GM04503 (cell line): ENCODE results near the gene TEX29.

Experiments
- DNase-seq: peaks from one replicate; pipeline ENCODE4 v3.0.0-alpha.2; 2012; ENCODE audit warnings: low read depth

Gene TEX29

GRCh38 chr13:111343186-111343805 lies 22.9 kb downstream of the TEX29 start:
- no peak for DNase-seq

DNA sequence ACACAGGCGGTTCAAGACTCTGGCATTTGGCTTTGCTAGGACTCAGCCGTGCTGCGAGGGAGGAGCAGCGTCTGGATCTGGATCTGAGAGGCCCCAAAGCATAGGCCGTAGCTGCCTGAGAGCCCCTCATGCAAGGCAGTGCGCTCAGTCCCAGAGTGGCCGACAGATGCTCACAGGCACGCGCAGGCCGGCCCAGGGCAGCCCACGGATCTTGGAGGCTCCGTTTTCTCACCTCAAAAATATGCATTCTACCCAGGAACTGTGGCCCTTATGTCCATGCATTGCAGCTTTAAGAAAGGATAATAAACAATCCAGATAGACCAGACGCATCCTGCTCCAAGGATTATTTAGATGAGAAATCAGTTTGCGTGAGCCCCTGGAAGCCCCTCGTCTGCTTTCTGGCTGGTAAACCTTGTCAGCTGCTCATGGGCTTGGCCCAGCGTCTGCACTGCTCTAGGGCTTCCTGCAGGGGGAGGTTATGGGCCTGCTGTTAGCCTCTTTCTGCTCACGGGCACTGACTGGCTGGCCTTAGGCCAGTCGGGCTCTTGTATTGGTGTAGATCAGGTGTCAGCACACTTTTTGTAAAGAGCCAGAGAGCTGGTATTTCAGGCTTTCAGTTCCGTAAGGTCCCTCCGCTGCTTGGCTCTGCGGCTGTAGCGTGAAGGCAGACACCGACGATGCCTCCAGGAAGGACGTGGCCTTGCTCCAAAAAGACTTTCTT lies 24.2 kb downstream of the TEX29 start:
- peak; percentile 18 for DNase-seq

- no peak for DNase-seq
These were observed 25.2 kb downstream of the TEX29 start for GRCh38 chr13:111345682-111346081.

- DNase-seq = no peak
These were observed 25.7 kb downstream of the TEX29 start for GRCh38 chr13:111346101-111346680.

GRCh38 chr13:111347438-111347837 lies 27.0 kb downstream of the TEX29 start:
- DNase-seq = no peak

- DNase-seq = no peak
These were observed 33.1 kb downstream of the TEX29 start for GRCh38 chr13:111353508-111353907.

DNA sequence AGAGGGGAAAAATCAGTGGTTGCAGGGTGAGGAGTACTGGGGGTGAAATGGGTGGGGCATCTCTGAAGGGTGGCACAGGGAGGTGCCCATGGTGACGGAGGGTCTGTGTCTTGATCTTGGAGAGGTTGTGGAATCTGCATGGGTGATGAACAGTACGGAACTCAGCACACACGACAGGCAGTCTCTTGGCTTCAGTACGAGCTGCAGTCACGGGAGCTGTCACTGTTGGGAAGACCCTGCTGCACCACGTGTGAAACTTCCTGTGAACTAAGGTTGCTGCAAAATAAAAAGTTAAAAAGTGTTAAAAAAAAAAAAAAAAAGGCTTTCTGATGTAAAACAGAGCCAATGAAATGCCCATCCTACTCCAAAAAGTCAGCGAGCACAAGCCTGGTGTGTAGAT lies 34.3 kb downstream of the TEX29 start:
- DNase-seq = no peak

GRCh38 chr13:111356795-111357194 lies 36.4 kb downstream of the TEX29 start:
- DNase-seq = no peak

- DNase-seq = no peak
These were observed 38.9 kb downstream of the TEX29 start for GRCh38 chr13:111359237-111359915.

DNA sequence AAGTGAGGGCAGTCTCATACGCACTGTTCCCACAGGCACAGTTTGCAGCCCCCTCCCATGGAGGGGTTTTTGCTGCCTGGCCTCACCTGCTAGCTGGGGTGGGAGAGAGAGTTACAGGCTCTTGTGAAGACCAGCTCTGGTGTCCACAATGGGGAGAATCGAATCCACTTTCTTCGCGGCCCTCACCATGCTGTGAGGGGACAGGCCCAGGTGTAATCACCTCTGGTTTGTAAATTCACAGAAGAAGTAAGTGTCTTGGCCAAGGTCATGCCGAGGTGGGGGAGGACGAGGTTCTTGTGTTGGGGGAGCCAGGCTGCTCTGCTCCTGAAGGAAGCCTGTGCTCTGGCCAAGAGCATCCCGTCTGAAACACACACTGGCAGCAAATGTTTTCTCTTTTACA lies 39.5 kb downstream of the TEX29 start:
- no peak for DNase-seq

DNA sequence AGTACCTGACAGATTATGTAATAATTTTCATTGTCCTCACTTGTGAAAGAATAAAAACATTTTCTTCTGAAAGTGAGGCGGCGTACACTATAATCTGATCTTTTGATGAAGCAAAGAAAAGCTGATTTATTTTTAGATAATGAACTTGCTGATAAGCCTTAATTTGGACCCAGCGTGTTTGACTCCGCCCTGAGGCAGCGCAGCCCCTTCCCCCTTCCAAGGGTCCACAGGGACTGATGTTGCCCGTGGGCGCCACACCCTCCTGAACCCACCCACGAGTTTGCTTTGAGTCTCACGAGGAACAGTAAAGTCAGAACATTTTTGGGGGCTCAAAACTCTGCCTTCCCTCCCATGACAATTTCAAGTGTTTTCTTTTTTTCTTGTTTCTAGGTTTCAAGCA lies 40.0 kb downstream of the TEX29 start:
- no peak for DNase-seq

- no peak for DNase-seq
These were observed 40.8 kb downstream of the TEX29 start for GRCh38 chr13:111361046-111361872.

DNA sequence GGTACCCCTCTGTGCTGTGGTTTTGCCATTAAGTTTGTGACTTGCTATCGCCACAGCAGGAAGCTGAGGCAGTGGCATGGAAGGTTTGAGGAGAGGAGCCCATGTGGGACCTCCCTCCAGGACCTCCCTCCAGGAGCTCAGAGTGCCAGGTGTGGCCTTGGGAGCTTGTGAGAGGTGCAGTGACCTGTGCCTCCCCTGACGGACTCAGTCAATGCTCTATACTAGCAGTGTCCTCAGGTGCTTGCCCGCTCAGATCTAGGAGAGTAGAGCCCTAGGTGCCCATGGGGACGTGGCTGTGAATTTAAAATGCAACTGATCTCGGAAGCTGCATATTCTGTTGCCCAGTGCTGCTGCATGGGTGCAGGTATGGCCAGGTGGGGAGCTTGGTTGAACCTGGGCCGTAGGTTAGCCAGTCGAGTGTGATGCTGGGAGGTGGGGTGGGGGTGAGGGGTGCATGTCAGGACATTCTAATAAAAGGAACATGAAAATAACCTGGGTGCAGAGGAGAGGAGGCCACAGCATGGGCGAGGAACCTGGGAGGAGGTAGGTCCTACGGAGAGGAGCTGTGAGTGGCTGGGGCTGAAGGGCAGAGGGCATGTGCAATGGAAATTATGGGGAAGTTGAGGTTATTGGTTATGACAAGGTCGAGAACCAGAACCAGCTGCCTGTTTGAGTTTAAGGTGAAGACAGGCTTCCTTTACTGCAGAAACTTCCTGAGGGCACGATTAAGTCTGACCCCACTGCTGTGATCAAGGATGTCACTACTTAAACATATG lies 41.6 kb downstream of the TEX29 start:
- DNase-seq = no peak

DNA sequence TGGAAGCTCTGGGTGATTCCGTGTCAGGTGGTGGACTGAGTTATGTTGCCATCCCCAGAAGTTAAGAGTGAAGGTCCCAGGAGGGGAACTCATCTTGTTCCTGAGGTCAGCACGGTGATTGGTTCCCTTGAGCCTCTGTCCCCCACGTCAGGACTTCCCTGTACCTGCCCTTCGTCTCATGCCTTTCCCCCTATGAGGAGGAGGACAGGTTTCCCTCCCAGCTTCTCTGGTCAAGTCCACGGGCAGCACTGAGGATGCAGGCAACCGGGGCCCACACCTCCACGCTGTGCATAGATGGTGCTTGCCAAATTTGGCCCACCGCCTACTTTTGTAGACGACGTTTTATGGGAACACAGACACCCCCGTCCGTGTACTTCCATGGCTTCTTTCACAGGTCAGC lies 42.7 kb downstream of the TEX29 start:
- no peak for DNase-seq

GRCh38 chr13:111363591-111363990 lies 43.1 kb downstream of the TEX29 start:
- no peak for DNase-seq

GRCh38 chr13:111365149-111366005 lies 44.9 kb downstream of the TEX29 start:
- DNase-seq = no peak

GRCh38 chr13:111367340-111367739 lies 46.9 kb downstream of the TEX29 start:
- DNase-seq = no peak

GRCh38 chr13:111368091-111368490 lies 47.6 kb downstream of the TEX29 start:
- no peak for DNase-seq

DNA sequence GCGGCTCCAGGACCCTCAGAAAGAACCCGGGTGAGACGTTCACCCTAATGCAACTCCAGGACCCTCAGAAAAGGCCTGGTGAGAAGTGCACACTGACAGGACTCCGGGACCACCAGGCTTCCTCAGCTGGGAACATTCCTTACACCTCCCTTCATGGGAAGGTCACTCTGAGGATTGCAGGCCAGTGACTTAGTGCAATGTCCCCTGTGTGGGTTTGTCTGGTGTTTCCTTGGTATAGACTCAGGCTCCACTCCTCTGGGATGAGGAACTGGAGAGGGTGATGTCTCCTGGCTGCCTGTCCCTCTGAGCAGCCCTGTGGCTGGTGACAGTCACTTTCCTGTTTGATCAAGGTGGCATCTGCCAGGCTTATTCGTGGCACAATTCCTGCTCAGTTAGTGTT lies 49.7 kb downstream of the TEX29 start:
- no peak for DNase-seq
